Measurements from ENCODE around the gene S100A7.
"Not testable (repeated sequence)": the region's sequence is repeated elsewhere in the genome, so short reads cannot be mapped to it uniquely, and the experiment has no call there.

S100A7 gene

DNA sequence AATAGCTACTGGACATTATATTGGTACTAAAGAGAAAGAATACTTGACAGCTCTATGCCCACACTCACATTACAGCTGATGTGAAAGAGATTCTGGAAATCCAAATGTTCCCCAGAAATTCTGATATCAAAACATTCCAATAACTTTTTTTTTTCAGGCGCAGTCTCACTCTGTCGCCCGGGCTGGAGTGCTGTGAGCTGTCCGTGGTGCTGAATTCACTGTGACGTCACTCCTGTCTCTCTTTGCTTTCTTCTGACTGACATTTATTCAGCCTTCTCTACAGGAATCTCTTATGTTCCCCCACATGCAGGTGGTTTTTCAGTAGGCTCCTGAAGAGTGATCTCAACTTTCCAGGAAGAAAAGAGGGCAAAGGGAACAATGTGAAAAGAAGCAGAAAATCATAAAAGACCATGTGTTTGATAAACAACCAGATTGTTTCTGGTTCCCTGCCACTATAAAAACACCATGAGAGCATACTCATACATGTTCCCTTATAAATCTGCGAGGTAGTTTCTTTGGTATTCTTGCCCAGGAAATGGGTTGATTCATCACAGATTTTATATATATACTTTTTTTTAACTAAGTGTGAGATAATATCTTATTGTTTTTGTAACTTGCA lies 37.9 kb downstream of the S100A7 start:
- no peaks in the 10 kb centered on the region for H3K9me3 ChIP-seq (ENCODE audit: control insufficient read depth, low read length)
- H2BK15ac ChIP-seq (ENCODE audit: low read depth, poor library complexity, severe bottlenecking), result no peak overlapping the region
- H2AK5ac ChIP-seq (ENCODE audit: low read length, severe bottlenecking), result no peak overlapping the region
- no peaks in the 10 kb centered on the region for H3K36me3 ChIP-seq (ENCODE audit: control insufficient read depth in 1 of 2, insufficient read depth in 2 of 2, low read depth in 1 of 2, low read length in 2 of 2)
- 6% methylated on average over 5 of the region's 6 CpGs for WGBS
- no peak overlapping the region for H3K4me3 ChIP-seq (ENCODE audit: insufficient read depth in 1 of 2, low read depth in 1 of 2, low read length in 2 of 2)
- no peak overlapping the region for H3K9ac ChIP-seq (ENCODE audit: low read length)
- DNase-seq, result peak; percentile 55
- H3K23ac ChIP-seq (ENCODE audit: low read length in 2 of 2), result no peak overlapping the region
- no peak overlapping the region for H3K14ac ChIP-seq (ENCODE audit: low read length in 2 of 2)
- H2AFZ ChIP-seq (ENCODE audit: low read depth, low read length), result no peak overlapping the region
- H3K18ac ChIP-seq (ENCODE audit: low read depth in 1 of 2, low read length in 2 of 2), result no peak overlapping the region
- H3K4me1 ChIP-seq (ENCODE audit: control insufficient read depth, insufficient read depth, low read depth, low read length), result no peaks in the 10 kb centered on the region
- H3K27me3 ChIP-seq (ENCODE audit: control insufficient read depth in 1 of 2, insufficient read depth in 1 of 2, low read length in 2 of 2), result peaks cover 3 to 30% of the 10 kb centered on the region in 2 experiments
- H3K4ac ChIP-seq (ENCODE audit: low read depth in 1 of 2, low read length in 2 of 2), result no peak overlapping the region
- no peak overlapping the region for H4K8ac ChIP-seq (ENCODE audit: low read length)
- no peaks in the 10 kb centered on the region for H3K79me1 ChIP-seq (replicated peaks; ENCODE audit: low read length, poor library complexity, severe bottlenecking)
- H3K4me2 ChIP-seq (ENCODE audit: low read length, poor library complexity, severe bottlenecking), result no peak overlapping the region
- H2BK120ac ChIP-seq (ENCODE audit: low read depth, low read length), result no peak overlapping the region
- no peak overlapping the region for H2BK5ac ChIP-seq (ENCODE audit: low read depth, low read length, poor library complexity, severe bottlenecking)
- H4K91ac ChIP-seq (ENCODE audit: low read length), result no peak overlapping the region
- no peak overlapping the region for H2BK12ac ChIP-seq (ENCODE audit: low read length in 2 of 2)
- no peak overlapping the region for H3K27ac ChIP-seq (ENCODE audit: low read length, poor library complexity, severe bottlenecking)

DNA sequence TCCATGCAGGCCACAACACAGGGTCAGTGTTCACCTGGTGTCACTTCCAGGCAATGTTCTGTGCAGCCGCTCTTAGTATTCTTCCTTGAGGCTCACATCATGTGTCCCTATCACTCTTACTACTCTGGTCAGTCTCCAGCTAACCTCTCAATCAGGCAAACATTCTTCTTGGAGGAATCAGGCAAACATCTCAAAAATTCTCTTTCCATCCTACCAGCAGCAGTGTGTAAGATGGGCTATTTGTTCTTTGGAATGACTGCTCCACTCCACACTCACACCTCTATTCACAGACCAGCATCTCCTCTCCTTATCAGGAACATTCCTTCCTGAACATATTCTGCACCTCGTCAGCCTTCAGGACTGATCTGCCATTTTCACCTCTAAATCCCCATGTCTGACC lies 40.1 kb downstream of the S100A7 start:
- Histone ChIP-seq H2AK5ac (ENCODE audit: low read length, severe bottlenecking) (no peak overlapping the region), H3K4ac (ENCODE audit: low read depth in 1 of 2, low read length in 2 of 2) (no peak overlapping the region), H2BK12ac (ENCODE audit: low read length in 2 of 2) (no peak overlapping the region), H3K9ac (ENCODE audit: low read length) (no peak overlapping the region), H3K4me1 (ENCODE audit: control insufficient read depth, insufficient read depth, low read depth, low read length) (no peaks in the 10 kb centered on the region), H3K79me1 (replicated peaks; ENCODE audit: low read length, poor library complexity, severe bottlenecking) (no peaks in the 10 kb centered on the region), H4K8ac (ENCODE audit: low read length) (no peak overlapping the region), H3K18ac (ENCODE audit: low read depth in 1 of 2, low read length in 2 of 2) (no peak overlapping the region), H2AFZ (ENCODE audit: low read depth, low read length) (no peak overlapping the region), H3K36me3 (ENCODE audit: control insufficient read depth in 1 of 2, insufficient read depth in 2 of 2, low read depth in 1 of 2, low read length in 2 of 2) (no peaks in the 10 kb centered on the region), H3K4me3 (ENCODE audit: insufficient read depth in 1 of 2, low read depth in 1 of 2, low read length in 2 of 2) (no peak overlapping the region), H3K23ac (ENCODE audit: low read length in 2 of 2) (no peak overlapping the region), H2BK120ac (ENCODE audit: low read depth, low read length) (no peak overlapping the region), H3K4me2 (ENCODE audit: low read length, poor library complexity, severe bottlenecking) (no peak overlapping the region), H3K27ac (ENCODE audit: low read length, poor library complexity, severe bottlenecking) (no peak overlapping the region), H3K27me3 (ENCODE audit: control insufficient read depth in 1 of 2, insufficient read depth in 1 of 2, low read length in 2 of 2) (peaks cover 3 to 23% of the 10 kb centered on the region in 2 experiments), H3K14ac (ENCODE audit: low read length in 2 of 2) (no peak overlapping the region), H2BK5ac (ENCODE audit: low read depth, low read length, poor library complexity, severe bottlenecking) (no peak overlapping the region), H4K91ac (ENCODE audit: low read length) (no peak overlapping the region), H2BK15ac (ENCODE audit: low read depth, poor library complexity, severe bottlenecking) (no peak overlapping the region), H3K9me3 (ENCODE audit: control insufficient read depth, low read length) (no peaks in the 10 kb centered on the region)
- WGBS, result 70% methylated on average over 2 of the region's 2 CpGs
- DNase-seq, result no peak

DNA sequence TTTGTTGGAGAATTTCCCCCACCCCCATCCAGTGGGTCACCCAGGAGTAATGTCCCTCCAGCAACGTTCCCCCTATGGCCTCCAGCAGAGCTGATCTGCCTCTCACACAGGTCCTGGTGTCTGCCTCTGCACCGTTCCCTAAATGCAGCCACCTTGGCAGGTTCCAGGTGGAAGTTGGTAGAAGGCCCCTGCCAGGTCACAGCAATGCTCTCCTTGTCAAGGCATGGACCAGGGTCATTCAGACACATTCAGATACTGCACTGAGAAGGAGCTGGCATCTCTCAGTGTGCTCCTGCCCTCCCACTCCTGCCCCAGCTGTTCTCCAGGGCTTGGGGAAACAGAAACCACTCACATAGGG lies 41.0 kb downstream of the S100A7 start:
- not testable (repeated sequence) for H2BK12ac ChIP-seq (ENCODE audit: low read length in 2 of 2); H2AFZ ChIP-seq (ENCODE audit: low read depth, low read length); H3K4me3 ChIP-seq (ENCODE audit: insufficient read depth in 1 of 2, low read depth in 1 of 2, low read length in 2 of 2); H3K4ac ChIP-seq (ENCODE audit: low read depth in 1 of 2, low read length in 2 of 2); H2BK5ac ChIP-seq (ENCODE audit: low read depth, low read length, poor library complexity, severe bottlenecking); H3K4me1 ChIP-seq (ENCODE audit: control insufficient read depth, insufficient read depth, low read depth, low read length); H3K4me2 ChIP-seq (ENCODE audit: low read length, poor library complexity, severe bottlenecking); H2BK15ac ChIP-seq (ENCODE audit: low read depth, poor library complexity, severe bottlenecking); H3K27ac ChIP-seq (ENCODE audit: low read length, poor library complexity, severe bottlenecking); H3K23ac ChIP-seq (ENCODE audit: low read length in 2 of 2); H3K79me1 ChIP-seq (replicated peaks; ENCODE audit: low read length, poor library complexity, severe bottlenecking); H3K14ac ChIP-seq (ENCODE audit: low read length in 2 of 2); H4K8ac ChIP-seq (ENCODE audit: low read length); H3K36me3 ChIP-seq (ENCODE audit: control insufficient read depth in 1 of 2, insufficient read depth in 2 of 2, low read depth in 1 of 2, low read length in 2 of 2); H3K9ac ChIP-seq (ENCODE audit: low read length); H3K9me3 ChIP-seq (ENCODE audit: control insufficient read depth, low read length); DNase-seq; H2BK120ac ChIP-seq (ENCODE audit: low read depth, low read length); H3K18ac ChIP-seq (ENCODE audit: low read depth in 1 of 2, low read length in 2 of 2); H2AK5ac ChIP-seq (ENCODE audit: low read length, severe bottlenecking)
- 20% methylated on average over 2 of the region's 2 CpGs for WGBS
- Histone ChIP-seq H4K91ac (ENCODE audit: low read length) (peak overlapping the region; percentile 20), H3K27me3 (ENCODE audit: control insufficient read depth in 1 of 2, insufficient read depth in 1 of 2, low read length in 2 of 2) (peaks cover 3 to 23% of the 10 kb centered on the region in 2 experiments)

DNA sequence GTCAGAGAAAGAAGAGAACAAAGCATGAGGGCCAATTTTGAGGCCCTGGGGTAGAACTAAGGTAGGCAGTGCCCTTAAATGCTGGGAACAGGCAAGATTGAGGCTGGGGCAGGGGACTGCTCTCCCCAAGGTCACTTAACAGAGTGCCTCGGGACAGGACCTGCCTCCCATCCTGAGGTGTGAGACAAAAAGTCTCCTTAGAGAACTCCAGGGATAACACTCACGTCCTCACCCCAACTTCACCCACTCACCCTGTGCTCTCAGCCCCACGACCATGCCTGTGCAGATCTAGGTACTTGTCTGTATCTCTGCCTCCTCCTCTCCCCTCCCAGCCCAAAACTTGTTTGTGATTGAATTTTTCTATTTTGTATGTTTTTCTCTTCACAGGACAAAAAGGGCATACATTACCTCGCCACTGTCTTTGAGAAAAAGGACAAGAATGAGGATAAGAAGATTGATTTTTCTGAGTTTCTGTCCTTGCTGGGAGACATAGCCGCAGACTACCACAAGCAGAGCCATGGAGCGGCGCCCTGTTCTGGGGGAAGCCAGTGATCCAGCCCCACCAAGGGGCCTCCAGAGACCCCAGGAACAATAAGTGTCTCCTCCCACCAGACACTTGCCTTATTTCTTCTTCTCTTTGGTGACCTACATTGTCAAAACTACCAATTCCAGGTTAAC lies 41.6 kb downstream of the S100A7 start:
- peaks cover 3 to 23% of the 10 kb centered on the region in 2 experiments for H3K27me3 ChIP-seq (ENCODE audit: control insufficient read depth in 1 of 2, insufficient read depth in 1 of 2, low read length in 2 of 2)
- 52% methylated on average over 6 of the region's 7 CpGs for WGBS
- H2AK5ac ChIP-seq (ENCODE audit: low read length, severe bottlenecking); H3K4me2 ChIP-seq (ENCODE audit: low read length, poor library complexity, severe bottlenecking); H2BK5ac ChIP-seq (ENCODE audit: low read depth, low read length, poor library complexity, severe bottlenecking); H3K14ac ChIP-seq (ENCODE audit: low read length in 2 of 2); H2BK12ac ChIP-seq (ENCODE audit: low read length in 2 of 2); H2BK15ac ChIP-seq (ENCODE audit: low read depth, poor library complexity, severe bottlenecking); H2BK120ac ChIP-seq (ENCODE audit: low read depth, low read length); H2AFZ ChIP-seq (ENCODE audit: low read depth, low read length); H3K4me1 ChIP-seq (ENCODE audit: control insufficient read depth, insufficient read depth, low read depth, low read length); H3K9me3 ChIP-seq (ENCODE audit: control insufficient read depth, low read length); H3K18ac ChIP-seq (ENCODE audit: low read depth in 1 of 2, low read length in 2 of 2); H3K27ac ChIP-seq (ENCODE audit: low read length, poor library complexity, severe bottlenecking); H3K4ac ChIP-seq (ENCODE audit: low read depth in 1 of 2, low read length in 2 of 2); H3K23ac ChIP-seq (ENCODE audit: low read length in 2 of 2); DNase-seq; H3K9ac ChIP-seq (ENCODE audit: low read length); H3K4me3 ChIP-seq (ENCODE audit: insufficient read depth in 1 of 2, low read depth in 1 of 2, low read length in 2 of 2); H3K36me3 ChIP-seq (ENCODE audit: control insufficient read depth in 1 of 2, insufficient read depth in 2 of 2, low read depth in 1 of 2, low read length in 2 of 2); H4K8ac ChIP-seq (ENCODE audit: low read length); H4K91ac ChIP-seq (ENCODE audit: low read length); H3K79me1 ChIP-seq (replicated peaks; ENCODE audit: low read length, poor library complexity, severe bottlenecking): not testable (repeated sequence)
